Adrenal gland (tissue), 12 donors: ENCODE data around the gene FAM221A. TPM values are rescaled to one million over a fixed set of nuclear protein-coding genes. Genes with fewer than 3 reads are reported as not detected.
"Not testable (repeated sequence)": the region's sequence is repeated elsewhere in the genome, so short reads cannot be mapped to it uniquely, and the experiment has no call there.

ENCODE experiments used
- DNase-seq, 7 donors: peaks; one replicate each; pipeline ENCODE4 v3.0.0-alpha.2; 2019 to 2020
- H3K27ac ChIP-seq, 5 donors: fragments of 200-600 bp; sonication (generic) in 4 of 5; 1 replicate in 3 of 5; 2 replicates in 2 of 5; pipeline versions ENCODE4 v1.5.1 to v1.8.0; 2016 to 2020; ENCODE audit warnings: mild to moderate bottlenecking in 1 of 5
- H3K27me3 ChIP-seq: fragments of 200-600 bp; 2 replicates; pipeline ENCODE4 v1.8.0; 2021
- H3K36me3 ChIP-seq, 2 donors: fragments of 200-600 bp; replicated peaks in 1 of 2; 1 replicate in 1 of 2; 2 replicates in 1 of 2; pipeline versions ENCODE4 v1.5.1 to v1.8.0; 2018 to 2022
- H3K4me1 ChIP-seq, 2 donors: fragments of 200-600 bp; replicated peaks in 1 of 2; 1 replicate in 1 of 2; 2 replicates in 1 of 2; pipeline versions ENCODE4 v1.5.1 to v1.8.0; 2018 to 2021
- H3K4me3 ChIP-seq, 4 donors: fragments of 200-600 bp; sonication (generic) in 3 of 4; one replicate each; pipeline ENCODE4 v1.5.1; 2016 to 2018
- H3K9me3 ChIP-seq, 3 donors: fragments of 200-600 bp; sonication (generic) in 1 of 3; replicated peaks in 1 of 3; 1 replicate in 2 of 3; 2 replicates in 1 of 3; pipeline versions ENCODE4 v1.5.1 to v1.8.0; 2016 to 2021
- CTCF ChIP-seq, 6 experiments: fragments of 450-650 bp in 4 of 6; fragments of 200-600 bp in 2 of 6; sonication (generic) in 1 of 6; IDR thresholded peaks; 1 replicate in 5 of 6; 2 replicates in 1 of 6; pipeline versions ENCODE4 v1.5.1 to v1.8.0; 2016 to 2021; ENCODE audit warnings: antibody characterized with exemption in 6 of 6, mild to moderate bottlenecking in 2 of 6, moderate library complexity in 1 of 6
- POLR2A ChIP-seq, 2 donors: fragments of 450-650 bp; IDR thresholded peaks; one replicate each; pipeline ENCODE4 v1.6.1; 2017; ENCODE audit warnings: antibody characterized with exemption in 2 of 2, mild to moderate bottlenecking in 2 of 2, moderate library complexity in 1 of 2
- WGBS, 4 donors: extraction: QIAGEN DNeasy Blood & Tissue Kit in 2 of 4; methylation state at CpG; one replicate each; pipeline versions ENCODE4 v1.1.5 to v1.1.7; 2013 to 2017; 5-methylcytosine and 5-hydroxymethylcytosine counted together
- intact Hi-C, 2 donors: fragments of 100-400 bp; cut with DNase I; formaldehyde crosslinking; loops; one replicate each; pipeline versions ENCODE4 v1.14.1 to v1.15.0; 2022 to 2023
- polyA plus RNA-seq, 3 donors: library from polyadenylated mRNA; stranded (reverse); fragments of 200-250 nt in 2 of 3; fragments of 350-450 nt in 1 of 3; fragmentation: Illumina TruSeq in 1 of 3; extraction: RNeasy Lipid Tissue Mini Kit (QIAGEN cat#74804) in 1 of 3; gene quantifications; one replicate each; pipeline ENCODE4 v1.2.3, GENCODE V29; 2013 to 2014
- total RNA-seq, 9 donors: library from RNA; depleted of rRNA in 4 of 9; stranded (reverse); fragments of >200 nt in 4 of 9; fragments of 120-200 nt in 1 of 9; fragmentation: NEBNext Ultra II Directional in 1 of 9; extraction: Animal tissue kit (Norgen Biotek cat#: 25700) in 1 of 9; gene quantifications; one replicate each; pipeline versions ENCODE4 v1.1.0 to v1.2.4, GENCODE V29; 2013 to 2023
- donor health status: healthy with polysubstance abuse.
- donor health status: Bipolar disorder and iron deficiency.
- donor health status: DM: yes; HTN: yes; CAD: no.
- donor health status: DM: no; HTN: no; CAD: no.
- donor health status: DM: no; HTN: no; CAD: no.
- donor health status: DM: yes; HTN: yes; CAD: no.

FAM221A gene
- total and polyA plus RNA-seq, 12 donors = 1.3 to 5.6 (median 4.4) TPM

- H3K27me3 ChIP-seq = no peaks in the 10 kb centered on the region
- no peaks in the 10 kb centered on the region for H3K36me3 ChIP-seq
- peak in 1 of 2 donors; percentile 23 for TF ChIP-seq POLR2A (IDR thresholded peaks at IDR 0.05)
- TF ChIP-seq CTCF (IDR thresholded peaks at IDR 0.05) = peak in 1 of 6 experiments; percentile 14
- WGBS, 4 donors = 7 to 23% (median 8%) methylated on average over 14 to 42 of the region's 42 CpGs
- H3K4me1 ChIP-seq = peaks cover 4 to 10% of the 10 kb centered on the region in 2 donors
- intact Hi-C loops = loop anchor here in 1 of 2 donors (5.0 kb wide), 1 partner anchor 83 kb away; the partner anchor contains the start of gene CCDC126
- peak overlapping the region in 4 of 5 donors; percentile 46 to 83 (median 68) for H3K27ac ChIP-seq
- H3K9me3 ChIP-seq = no peaks in the 10 kb centered on the region
- peak; percentile 42 to 80 (median 57) for DNase-seq
- peak overlapping the region; percentile 12 to 74 (median 60) for H3K4me3 ChIP-seq
Measured at GRCh38 chr7:23680414-23681405, 711 bp downstream of the FAM221A start.

- not testable (repeated sequence) for H3K9me3 ChIP-seq, H3K4me3 ChIP-seq, H3K36me3 ChIP-seq, DNase-seq, H3K27ac ChIP-seq, H3K4me1 ChIP-seq, H3K27me3 ChIP-seq
- WGBS, 4 donors = 70 to 95% (median 87%) methylated on average over 6 of the region's 6 CpGs
- intact Hi-C loops = loop anchor here in 1 of 2 donors (5.0 kb wide), 1 partner anchor 87 kb away; the partner anchor contains the start of gene CCDC126
Measured at GRCh38 chr7:23684041-23684440, 4.0 kb downstream of the FAM221A start.

- intact Hi-C loops = no loop called here
- Histone ChIP-seq H3K4me3 (no peak overlapping the region), H3K27me3 (no peaks in the 10 kb centered on the region), H3K36me3 (peaks cover 0 to 4% of the 10 kb centered on the region in 2 donors), H3K9me3 (no peaks in the 10 kb centered on the region), H3K4me1 (peaks cover 3 to 5% of the 10 kb centered on the region in 2 donors), H3K27ac (no peak overlapping the region)
- 77 to 85% (median 79%) methylated on average over 3 of the region's 3 CpGs for WGBS, 4 donors
- no peak for DNase-seq
- TF ChIP-seq POLR2A (IDR thresholded peaks at IDR 0.05) (no peak), CTCF (IDR thresholded peaks at IDR 0.05) (no peak)
Measured at GRCh38 chr7:23685731-23686130, 5.7 kb downstream of the FAM221A start.

- no peaks in the 10 kb centered on the region for H3K4me1 ChIP-seq
- H3K27ac ChIP-seq = no peak overlapping the region
- TF ChIP-seq POLR2A (IDR thresholded peaks at IDR 0.05) (no peak), CTCF (IDR thresholded peaks at IDR 0.05) (no peak)
- no peaks in the 10 kb centered on the region for H3K27me3 ChIP-seq
- H3K9me3 ChIP-seq = no peaks in the 10 kb centered on the region
- no peak overlapping the region for H3K4me3 ChIP-seq
- intact Hi-C loops = no loop called here
- H3K36me3 ChIP-seq = peaks cover 0 to 4% of the 10 kb centered on the region in 2 donors
- DNase-seq = no peak
- WGBS, 4 donors = 66 to 79% (median 69%) methylated on average over 2 of the region's 2 CpGs
Measured at GRCh38 chr7:23687011-23687410, 7.0 kb downstream of the FAM221A start.
